Spleen (tissue), 11 donors: Measurements from ENCODE around the gene SNX8. TPM values are rescaled to one million over a fixed set of nuclear protein-coding genes. Genes with fewer than 3 reads are reported as not detected.

Source experiments
- DNase-seq: peaks from one replicate; pipeline ENCODE4 v3.0.0-alpha.2; 2020
- H3K27ac ChIP-seq, 8 donors: fragments of 200-600 bp; sonication (generic) in 7 of 8; 1 replicate in 4 of 8; 2 replicates in 4 of 8; pipeline versions ENCODE4 v1.5.0 to v1.8.0; 2016 to 2021; ENCODE audit warnings: inconsistent platforms in 4 of 8, mild to moderate bottlenecking in 4 of 8, moderate library complexity in 1 of 8
- H3K27me3 ChIP-seq, 7 donors: fragments of 200-600 bp; sonication (generic) in 6 of 7; replicated peaks in 1 of 7; 1 replicate in 4 of 7; 2 replicates in 3 of 7; pipeline versions ENCODE4 v1.5.0 to v1.8.0; 2016 to 2021; ENCODE audit warnings: inconsistent platforms in 3 of 7, mild to moderate bottlenecking in 1 of 7
- H3K36me3 ChIP-seq, 6 donors: fragments of 200-600 bp; sonication (generic) in 5 of 6; 1 replicate in 4 of 6; 2 replicates in 2 of 6; pipeline versions ENCODE4 v1.5.0 to v1.8.0; 2016 to 2021; ENCODE audit warnings: inconsistent platforms in 2 of 6
- H3K4me1 ChIP-seq, 6 donors: fragments of 200-600 bp; sonication (generic) in 5 of 6; 1 replicate in 3 of 6; 2 replicates in 3 of 6; pipeline versions ENCODE4 v1.5.0 to v1.8.0; 2016 to 2021; ENCODE audit warnings: inconsistent platforms in 3 of 6
- H3K4me3 ChIP-seq, 8 donors: fragments of 200-600 bp; sonication (generic) in 7 of 8; 1 replicate in 4 of 8; 2 replicates in 4 of 8; pipeline versions ENCODE4 v1.5.0 to v1.8.0; 2016 to 2021; ENCODE audit warnings: inconsistent platforms in 4 of 8, mild to moderate bottlenecking in 4 of 8, moderate library complexity in 2 of 8
- H3K9me3 ChIP-seq, 8 donors: fragments of 200-600 bp; sonication (generic) in 7 of 8; 1 replicate in 4 of 8; 2 replicates in 4 of 8; pipeline versions ENCODE4 v1.5.0 to v1.8.0; 2016 to 2021; ENCODE audit warnings: inconsistent platforms in 4 of 8
- CTCF ChIP-seq, 11 experiments: fragments of 200-600 bp in 7 of 11; fragments of 450-650 bp in 4 of 11; sonication (generic) in 4 of 11; IDR thresholded peaks in 8 of 11; conservative IDR thresholded peaks in 3 of 11; 1 replicate in 7 of 11; 2 replicates in 4 of 11; pipeline versions ENCODE4 v1.4.0 to v1.8.0; 2016 to 2021; ENCODE audit warnings: antibody characterized with exemption in 11 of 11, inconsistent platforms in 4 of 11, mild to moderate bottlenecking in 1 of 11
- POLR2A ChIP-seq, 3 donors: fragments of 450-650 bp; IDR thresholded peaks; one replicate each; pipeline ENCODE4 v1.5.1; 2017; ENCODE audit warnings: antibody characterized with exemption in 3 of 3, mild to moderate bottlenecking in 1 of 3
- POLR2AphosphoS5 ChIP-seq, 3 donors: sonication (generic); formaldehyde crosslinking; IDR thresholded peaks; one replicate each; pipeline ENCODE4 v1.5.1; 2017; ENCODE audit warnings: antibody characterized with exemption in 3 of 3
- WGBS, 5 donors: extraction: QIAGEN DNeasy Blood & Tissue Kit in 3 of 5; methylation state at CpG; one replicate each; pipeline versions ENCODE4 v1.1.5 to v1.1.7; 2013 to 2018; 5-methylcytosine and 5-hydroxymethylcytosine counted together
- intact Hi-C: fragments of 100-400 bp; cut with DNase I; formaldehyde crosslinking; loops from one replicate; pipeline ENCODE4 v1.15.0; 2023; ENCODE audit warnings: low total_unique reads
- polyA plus RNA-seq, 3 donors: library from polyadenylated mRNA; stranded (reverse); fragments of 200-250 nt; gene quantifications; one replicate each; pipeline ENCODE4 v1.2.1, GENCODE V29; 2013
- total RNA-seq, 7 donors: library from RNA; depleted of rRNA in 3 of 7; stranded (reverse); fragments of >200 nt in 3 of 7; fragmentation: NEBNext Ultra II Directional in 4 of 7; extraction: Animal tissue kit (Norgen Biotek cat#: 25700) in 4 of 7; gene quantifications; one replicate each; pipeline versions ENCODE4 v1.1.0 to v1.2.1, GENCODE V29; 2016 to 2021
- donor health status: healthy with polysubstance abuse.
- donor health status: DM: no; HTN: no; CAD: no; lungs with moderate emphysema.
- donor health status: DM: no; HTN: no; CAD: no.
- donor health status: Bipolar disorder and iron deficiency.
- donor health status: healthy.
- donor health status: DM: no; HTN: no; CAD: no.
- donor health status: DM: yes; HTN: yes; CAD: no.

SNX8 gene
- total and polyA plus RNA-seq, 10 donors: 48.8 to 196 (median 86.8) TPM

- peak in 1 of 3 donors; percentile 33 for TF ChIP-seq POLR2AphosphoS5 (IDR thresholded peaks at IDR 0.05)
- TF ChIP-seq POLR2A (IDR thresholded peaks at IDR 0.05): no peak
- no peak for TF ChIP-seq CTCF (IDR thresholded peaks at IDR 0.05 in 8 of 11, conservative IDR thresholded peaks at IDR 0.05 in 3 of 11)
- WGBS, 5 donors: 86 to 94% (median 91%) methylated on average over 14 to 18 of the region's 18 CpGs
- intact Hi-C loops: no loop called here
- Histone ChIP-seq H3K27me3 (no peaks in the 10 kb centered on the region), H3K9me3 (no peaks in the 10 kb centered on the region), H3K4me1 (peaks cover 3 to 34% (median 24%) of the 10 kb centered on the region in 6 donors), H3K4me3 (no peak overlapping the region), H3K36me3 (peaks cover 0 to 76% (median 48%) of the 10 kb centered on the region in 6 donors), H3K27ac (peak overlapping the region in 1 of 8 donors; percentile 21)
- no peak for DNase-seq
Observed at GRCh38 chr7:2276107-2276506, 38.1 kb downstream of the SNX8 start.

GRCh38 chr7:2275101-2275500 lies 39.1 kb downstream of the SNX8 start:
- no peak for TF ChIP-seq POLR2AphosphoS5 (IDR thresholded peaks at IDR 0.05)
- H3K36me3 ChIP-seq: peaks cover 0 to 85% (median 57%) of the 10 kb centered on the region in 6 donors
- no peaks in the 10 kb centered on the region for H3K27me3 ChIP-seq
- 89 to 94% (median 90%) methylated on average over 16 to 18 of the region's 18 CpGs for WGBS, 5 donors
- no peaks in the 10 kb centered on the region for H3K9me3 ChIP-seq
- H3K4me1 ChIP-seq: peaks cover 3 to 34% (median 20%) of the 10 kb centered on the region in 6 donors
- H3K27ac ChIP-seq: no peak overlapping the region
- intact Hi-C loops: no loop called here
- H3K4me3 ChIP-seq: no peak overlapping the region
- DNase-seq: no peak

GRCh38 chr7:2274666-2275065 lies 39.6 kb downstream of the SNX8 start:
- Histone ChIP-seq H3K27ac (no peak overlapping the region), H3K9me3 (no peaks in the 10 kb centered on the region), H3K36me3 (peaks cover 0 to 89% (median 59%) of the 10 kb centered on the region in 6 donors), H3K4me1 (peaks cover 6 to 34% (median 20%) of the 10 kb centered on the region in 6 donors), H3K27me3 (no peaks in the 10 kb centered on the region), H3K4me3 (no peak overlapping the region)
- intact Hi-C loops: no loop called here
- no peak for DNase-seq
- 78 to 96% (median 93%) methylated on average over 4 to 7 of the region's 7 CpGs for WGBS, 5 donors
- TF ChIP-seq CTCF (IDR thresholded peaks at IDR 0.05 in 8 of 11, conservative IDR thresholded peaks at IDR 0.05 in 3 of 11): no peak
- TF ChIP-seq POLR2AphosphoS5 (IDR thresholded peaks at IDR 0.05): peak in 1 of 3 donors; percentile 22

GRCh38 chr7:2273866-2274265 lies 40.4 kb downstream of the SNX8 start:
- 89 to 96% (median 92%) methylated on average over 20 of the region's 20 CpGs for WGBS, 5 donors
- H3K36me3 ChIP-seq: peaks cover 0 to 90% (median 59%) of the 10 kb centered on the region in 6 donors
- H3K4me1 ChIP-seq: peaks cover 8 to 33% (median 20%) of the 10 kb centered on the region in 6 donors
- TF ChIP-seq CTCF (IDR thresholded peaks at IDR 0.05 in 8 of 11, conservative IDR thresholded peaks at IDR 0.05 in 3 of 11): no peak
- peak in 2 of 3 donors; percentile 22 to 68 for TF ChIP-seq POLR2AphosphoS5 (IDR thresholded peaks at IDR 0.05)
- no peaks in the 10 kb centered on the region for H3K9me3 ChIP-seq
- intact Hi-C loops: no loop called here
- H3K27ac ChIP-seq: no peak overlapping the region
- no peak overlapping the region for H3K4me3 ChIP-seq
- H3K27me3 ChIP-seq: no peaks in the 10 kb centered on the region
- DNase-seq: no peak

GRCh38 chr7:2272031-2272430 lies 42.2 kb downstream of the SNX8 start:
- no peak for DNase-seq
- TF ChIP-seq CTCF (IDR thresholded peaks at IDR 0.05 in 8 of 11, conservative IDR thresholded peaks at IDR 0.05 in 3 of 11) (no peak), POLR2AphosphoS5 (IDR thresholded peaks at IDR 0.05) (peak in 2 of 3 donors; percentile 2 to 6)
- H3K27ac ChIP-seq: peak overlapping the region in 6 of 8 donors; percentile 46 to 81 (median 68)
- H3K9me3 ChIP-seq: no peaks in the 10 kb centered on the region
- H3K4me1 ChIP-seq: peaks cover 8 to 33% (median 20%) of the 10 kb centered on the region in 6 donors
- H3K36me3 ChIP-seq: peaks cover 0 to 78% (median 54%) of the 10 kb centered on the region in 6 donors
- intact Hi-C loops: no loop called here
- no peaks in the 10 kb centered on the region for H3K27me3 ChIP-seq
- H3K4me3 ChIP-seq: no peak overlapping the region
- 80 to 91% (median 86%) methylated on average over 8 to 9 of the region's 9 CpGs for WGBS, 5 donors
